Esophagus squamous epithelium (tissue), 4 donors: Measurements from ENCODE around the gene PTPRT.

ENCODE experiments used
- CTCF ChIP-seq, 6 experiments: fragments of 450-650 bp in 4 of 6; fragments of 200-600 bp in 2 of 6; sonication (generic) in 2 of 6; IDR thresholded peaks; one replicate each; pipeline ENCODE4 v1.5.1; 2016 to 2019; ENCODE audit warnings: antibody characterized with exemption in 6 of 6, mild to moderate bottlenecking in 4 of 6, moderate library complexity in 4 of 6
- POLR2A ChIP-seq, 4 donors: fragments of 450-650 bp; IDR thresholded peaks; one replicate each; pipeline ENCODE4 v1.6.1; 2017; ENCODE audit warnings: antibody characterized with exemption in 4 of 4, mild to moderate bottlenecking in 4 of 4, moderate library complexity in 3 of 4

GRCh38 chr20:42193119-42193518 lies 996.6 kb downstream of the PTPRT start:
- no peak for TF ChIP-seq CTCF (IDR thresholded peaks at IDR 0.05)
- no peak for TF ChIP-seq POLR2A (IDR thresholded peaks at IDR 0.05)
